Activated gamma-delta T cell treated with anti-CD3 and anti-CD28 coated beads, Interleukin-2, amount 50 U/mL, for 16 hours (primary cell): ENCODE data around the gene ZNF468.
"Not testable (repeated sequence)": the region's sequence is repeated elsewhere in the genome, so short reads cannot be mapped to it uniquely, and the experiment has no call there.

Source experiments
- DNase-seq: peaks from one replicate; pipeline ENCODE4 v3.0.0-alpha.2; 2020; ENCODE audit warnings: low read depth

ZNF468 gene

GRCh38 chr19:52825765-52826164 lies 31.7 kb downstream of the ZNF468 start:
- no peak for DNase-seq

GRCh38 chr19:52823676-52824075 lies 33.7 kb downstream of the ZNF468 start:
- no peak for DNase-seq

- peak; percentile 43 for DNase-seq
Observed at GRCh38 chr19:52821204-52821960, 36.0 kb downstream of the ZNF468 start, which contains the start of gene ZNF28. ZNF28 (minus strand) TSS chr19:52821633; CDS start chr19:52817958, 3,675 bp downstream.

GRCh38 chr19:52820472-52821203 lies 36.8 kb downstream of the ZNF468 start:
- DNase-seq: not testable (repeated sequence)

GRCh38 chr19:52809801-52810200 lies 47.6 kb downstream of the ZNF468 start:
- no peak for DNase-seq

- not testable (repeated sequence) for DNase-seq
Observed at GRCh38 chr19:52799950-52800640, 57.3 kb downstream of the ZNF468 start.

- no peak for DNase-seq
Observed at GRCh38 chr19:52789440-52789839, 68.0 kb downstream of the ZNF468 start.
